ENCODE data around the gene DAZL.

DAZL gene

DNA sequence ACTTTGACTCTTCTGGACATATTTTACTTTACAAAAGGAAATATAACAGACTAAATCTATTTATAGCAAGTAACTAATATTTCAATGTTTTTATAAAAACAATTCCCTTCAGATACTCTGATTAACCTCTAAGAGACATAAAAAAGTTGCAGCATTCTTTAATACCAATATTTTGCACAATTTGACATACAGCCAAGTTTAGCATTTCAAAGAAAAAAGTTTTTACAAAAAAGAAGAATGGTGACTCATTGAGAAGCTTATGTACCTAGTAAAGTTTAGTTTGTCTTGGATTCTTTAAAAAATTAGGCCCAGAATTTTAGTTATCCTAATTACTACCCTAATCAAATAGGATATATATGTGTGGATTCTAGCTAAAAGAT, 17.6 kb downstream of the DAZL start:
- TF ChIP-seq, protein P1, sequence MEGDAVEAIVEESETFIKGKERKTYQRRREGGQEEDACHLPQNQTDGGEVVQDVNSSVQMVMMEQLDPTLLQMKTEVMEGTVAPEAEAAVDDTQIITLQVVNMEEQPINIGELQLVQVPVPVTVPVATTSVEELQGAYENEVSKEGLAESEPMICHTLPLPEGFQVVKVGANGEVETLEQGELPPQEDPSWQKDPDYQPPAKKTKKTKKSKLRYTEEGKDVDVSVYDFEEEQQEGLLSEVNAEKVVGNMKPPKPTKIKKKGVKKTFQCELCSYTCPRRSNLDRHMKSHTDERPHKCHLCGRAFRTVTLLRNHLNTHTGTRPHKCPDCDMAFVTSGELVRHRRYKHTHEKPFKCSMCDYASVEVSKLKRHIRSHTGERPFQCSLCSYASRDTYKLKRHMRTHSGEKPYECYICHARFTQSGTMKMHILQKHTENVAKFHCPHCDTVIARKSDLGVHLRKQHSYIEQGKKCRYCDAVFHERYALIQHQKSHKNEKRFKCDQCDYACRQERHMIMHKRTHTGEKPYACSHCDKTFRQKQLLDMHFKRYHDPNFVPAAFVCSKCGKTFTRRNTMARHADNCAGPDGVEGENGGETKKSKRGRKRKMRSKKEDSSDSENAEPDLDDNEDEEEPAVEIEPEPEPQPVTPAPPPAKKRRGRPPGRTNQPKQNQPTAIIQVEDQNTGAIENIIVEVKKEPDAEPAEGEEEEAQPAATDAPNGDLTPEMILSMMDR (IDR thresholded peaks at IDR 0.05; ENCODE audit: borderline replicate concordance, control extremely low read depth, extremely low read depth, insufficient read depth, missing control alignments), result no peak
- in situ Hi-C loops (cut with MboI; ENCODE audit: low sequenced_read_pairs, unreplicated experiment), result no loop called here
- DNase-seq (ENCODE audit: low spot score), result no peak

- in situ Hi-C loops (cut with MboI; ENCODE audit: low sequenced_read_pairs, unreplicated experiment), result no loop called here
- TF ChIP-seq, protein P1 (IDR thresholded peaks at IDR 0.05; ENCODE audit: borderline replicate concordance, control extremely low read depth, extremely low read depth, insufficient read depth, missing control alignments), result no peak
- DNase-seq (ENCODE audit: low spot score), result no peak
These were observed 18.1 kb downstream of the DAZL start for GRCh38 chr3:16587047-16587680.

- TF ChIP-seq, protein P1 (IDR thresholded peaks at IDR 0.05; ENCODE audit: borderline replicate concordance, control extremely low read depth, extremely low read depth, insufficient read depth, missing control alignments), result no peak
- no peak for DNase-seq (ENCODE audit: low spot score)
These were observed 20.3 kb downstream of the DAZL start for GRCh38 chr3:16584880-16585279.

GRCh38 chr3:16583551-16583950, 21.7 kb downstream of the DAZL start:
- TF ChIP-seq, protein P1 (IDR thresholded peaks at IDR 0.05; ENCODE audit: borderline replicate concordance, control extremely low read depth, extremely low read depth, insufficient read depth, missing control alignments), result no peak
- in situ Hi-C loops (cut with MboI; ENCODE audit: low sequenced_read_pairs, unreplicated experiment), result no loop called here
- DNase-seq (ENCODE audit: low spot score), result no peak

More at GRCh38 chr3:16584880-16585279, 20.3 kb downstream of the DAZL start:
- in situ Hi-C loops (cut with MboI; ENCODE audit: low sequenced_read_pairs, unreplicated experiment), result no loop called here

- TF ChIP-seq, protein P1 (IDR thresholded peaks at IDR 0.05; ENCODE audit: borderline replicate concordance, control extremely low read depth, extremely low read depth, insufficient read depth, missing control alignments), result no peak
- no peak for DNase-seq (ENCODE audit: low spot score)
- in situ Hi-C loops (cut with MboI; ENCODE audit: low sequenced_read_pairs, unreplicated experiment), result no loop called here
These were observed 35.1 kb downstream of the DAZL start for GRCh38 chr3:16570113-16570512.

GRCh38 chr3:16568532-16568931, 36.7 kb downstream of the DAZL start:
- in situ Hi-C loops (cut with MboI; ENCODE audit: low sequenced_read_pairs, unreplicated experiment), result no loop called here

More at GRCh38 chr3:16568532-16568931, 36.7 kb downstream of the DAZL start:
- TF ChIP-seq, protein P1 (IDR thresholded peaks at IDR 0.05; ENCODE audit: borderline replicate concordance, control extremely low read depth, extremely low read depth, insufficient read depth, missing control alignments), result no peak
- DNase-seq (ENCODE audit: low spot score), result no peak
